GM12872 (cell line): ENCODE measurements around the gene ITFG2.

ENCODE experiments used
- CTCF ChIP-seq: IDR thresholded peaks from 3 replicates; pipeline ENCODE4 v1.5.1; 2011; ENCODE audit warnings: low read depth, mild to moderate bottlenecking, low read length, moderate library complexity; ENCODE audit not compliant: insufficient read depth

The ITFG2 gene

GRCh38 chr12:2792671-2793500 lies 19.6 kb upstream of the ITFG2 start:
- no peak for TF ChIP-seq CTCF

GRCh38 chr12:2793561-2793960 lies 18.9 kb upstream of the ITFG2 start:
- TF ChIP-seq CTCF = no peak

GRCh38 chr12:2794191-2794735 lies 18.2 kb upstream of the ITFG2 start:
- no peak for TF ChIP-seq CTCF

GRCh38 chr12:2794736-2795289 lies 17.7 kb upstream of the ITFG2 start, which contains the start of gene FKBP4:
TSS of gene FKBP4 (plus strand) at chr12:2794970. CDS start at chr12:2795140, 170 bp downstream.
- TF ChIP-seq CTCF = no peak

- TF ChIP-seq CTCF = no peak
Measured at GRCh38 chr12:2795291-2796186, 16.9 kb upstream of the ITFG2 start.

- no peak for TF ChIP-seq CTCF
Measured at GRCh38 chr12:2796187-2796666, 16.2 kb upstream of the ITFG2 start.
